Calu3 (cell line): ENCODE results near the gene GPRC5B. TPM values are rescaled to one million over a fixed set of nuclear protein-coding genes. Genes with fewer than 3 reads are reported as not detected.

Experiments used
- BruUV-seq: library from RNA; stranded (reverse); fragments of 400-500 nt; replicated peaks from 2 replicates; lab custom pipeline; 2021; lab: Mats Ljungman, UMichigan
- CTCF ChIA-PET: fragments of 300-600 bp; sonication (Branson Sonifier 250); formaldehyde crosslinking; loops from one replicate; lab custom pipeline; 2022; ENCODE audit warnings: antibody characterized with exemption; lab: Charles Lee
- DNase-seq: peaks from one replicate; pipeline ENCODE4 v3.0.0; 2022
- H3K27ac Mint-ChIP-seq: one replicate; pipeline ENCODE4 v1.8.0; 2022; ENCODE audit warnings: mixed read lengths; ENCODE audit not compliant: unreplicated experiment
- H3K27me3 Mint-ChIP-seq: one replicate; pipeline ENCODE4 v1.8.0; 2022; ENCODE audit warnings: mixed read lengths; ENCODE audit not compliant: unreplicated experiment
- H3K36me3 Mint-ChIP-seq: one replicate; pipeline ENCODE4 v1.8.0; 2022; ENCODE audit warnings: mild to moderate bottlenecking, moderate library complexity, mixed read lengths; ENCODE audit not compliant: insufficient read depth, unreplicated experiment
- H3K4me1 Mint-ChIP-seq: one replicate; pipeline ENCODE4 v1.8.0; 2022; ENCODE audit warnings: mild to moderate bottlenecking, low read depth, mixed read lengths; ENCODE audit not compliant: unreplicated experiment
- H3K4me3 Mint-ChIP-seq: one replicate; pipeline ENCODE4 v1.8.0; 2022; ENCODE audit warnings: mild to moderate bottlenecking, low read depth, moderate library complexity, mixed read lengths; ENCODE audit not compliant: unreplicated experiment
- H3K9me3 Mint-ChIP-seq: one replicate; pipeline ENCODE4 v1.8.0; 2022; ENCODE audit warnings: low read depth, mixed read lengths; ENCODE audit not compliant: unreplicated experiment
- intact Hi-C: fragments of 100-400 bp; cut with micrococcal nuclease; formaldehyde crosslinking; loops from one replicate; pipeline ENCODE4 v1.10.0; 2022; ENCODE audit not compliant: unreplicated experiment
- total RNA-seq: library from RNA; stranded (reverse); gene quantifications from 2 replicates; pipeline ENCODE4 v1.2.3, GENCODE V29; 2022
- TF ChIP-seq, protein P1 (sequence below): fragments of 200-600 bp; IDR thresholded peaks from one replicate; pipeline ENCODE4 v1.8.0; 2022; ENCODE audit warnings: antibody characterized with exemption; ENCODE audit not compliant: unreplicated experiment

Gene GPRC5B
- total RNA-seq, 1 experiment from 2014 or later: 294 TPM

DNA sequence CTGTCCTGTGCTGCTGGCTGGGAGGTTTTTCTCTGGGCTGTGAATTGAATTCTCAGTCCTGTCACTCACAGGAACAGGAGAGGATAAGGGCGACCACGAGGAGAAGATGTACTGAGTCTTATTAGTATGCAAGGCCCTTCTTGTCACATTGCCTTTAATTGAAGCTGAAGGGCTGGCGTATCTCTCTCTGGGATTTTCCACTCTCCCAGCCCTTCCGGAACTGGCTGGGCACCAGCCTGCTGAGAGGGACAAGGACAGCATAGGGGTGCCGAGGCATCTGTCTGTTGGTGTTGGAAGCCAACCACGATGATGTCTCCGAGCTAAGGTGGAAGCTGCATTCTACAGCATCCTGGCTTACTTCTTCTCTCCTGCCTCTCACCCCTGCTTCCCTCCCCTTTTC lies 33.2 kb downstream of the GPRC5B start:
- H3K27ac Mint-ChIP-seq: no peak overlapping the region
- H3K4me3 Mint-ChIP-seq: no peak overlapping the region
- H3K36me3 Mint-ChIP-seq: peaks cover 44% of the 10 kb centered on the region
- TF ChIP-seq, protein P1, sequence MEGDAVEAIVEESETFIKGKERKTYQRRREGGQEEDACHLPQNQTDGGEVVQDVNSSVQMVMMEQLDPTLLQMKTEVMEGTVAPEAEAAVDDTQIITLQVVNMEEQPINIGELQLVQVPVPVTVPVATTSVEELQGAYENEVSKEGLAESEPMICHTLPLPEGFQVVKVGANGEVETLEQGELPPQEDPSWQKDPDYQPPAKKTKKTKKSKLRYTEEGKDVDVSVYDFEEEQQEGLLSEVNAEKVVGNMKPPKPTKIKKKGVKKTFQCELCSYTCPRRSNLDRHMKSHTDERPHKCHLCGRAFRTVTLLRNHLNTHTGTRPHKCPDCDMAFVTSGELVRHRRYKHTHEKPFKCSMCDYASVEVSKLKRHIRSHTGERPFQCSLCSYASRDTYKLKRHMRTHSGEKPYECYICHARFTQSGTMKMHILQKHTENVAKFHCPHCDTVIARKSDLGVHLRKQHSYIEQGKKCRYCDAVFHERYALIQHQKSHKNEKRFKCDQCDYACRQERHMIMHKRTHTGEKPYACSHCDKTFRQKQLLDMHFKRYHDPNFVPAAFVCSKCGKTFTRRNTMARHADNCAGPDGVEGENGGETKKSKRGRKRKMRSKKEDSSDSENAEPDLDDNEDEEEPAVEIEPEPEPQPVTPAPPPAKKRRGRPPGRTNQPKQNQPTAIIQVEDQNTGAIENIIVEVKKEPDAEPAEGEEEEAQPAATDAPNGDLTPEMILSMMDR: no peak
- intact Hi-C loops: no loop called here
- no peaks in the 10 kb centered on the region for H3K4me1 Mint-ChIP-seq
- CTCF ChIA-PET: no interaction called here
- H3K27me3 Mint-ChIP-seq: no peaks in the 10 kb centered on the region
- H3K9me3 Mint-ChIP-seq: no peaks in the 10 kb centered on the region
- no TSS peak for BruUV-seq
- no peak for DNase-seq

DNA sequence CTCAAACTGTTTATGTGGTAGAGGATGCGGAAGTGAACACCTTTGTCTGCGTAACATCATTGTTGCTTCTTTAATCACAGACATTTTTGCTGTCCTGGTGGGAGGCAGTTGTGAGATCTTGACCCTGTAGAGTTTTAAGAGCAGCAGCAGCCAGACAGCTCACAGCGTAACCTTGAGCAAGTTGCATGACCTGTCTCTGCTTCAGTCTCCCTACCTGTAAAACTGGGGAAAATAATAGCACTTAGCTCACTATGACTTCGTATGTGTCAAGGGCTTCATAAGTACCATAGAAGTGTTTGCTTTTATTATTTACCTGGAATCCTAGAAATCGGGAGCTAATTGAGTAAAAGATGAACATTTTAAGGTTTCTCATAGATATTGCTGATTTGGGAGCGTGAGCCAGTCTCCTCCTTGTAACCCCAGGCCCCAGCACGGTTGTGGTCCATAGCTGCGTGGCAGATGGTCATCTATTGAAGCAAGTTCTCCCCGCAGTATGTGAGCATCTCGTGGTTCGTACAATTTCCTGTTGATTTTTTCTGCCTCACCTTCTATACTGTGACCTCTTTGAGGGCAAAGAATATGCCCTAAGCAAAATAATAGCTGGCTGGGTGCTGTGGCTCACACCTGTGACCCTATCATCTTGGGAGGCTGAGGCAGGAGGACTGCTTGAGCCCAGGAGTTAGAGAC lies 34.4 kb downstream of the GPRC5B start:
- Mint-ChIP-seq H3K9me3 (no peaks in the 10 kb centered on the region), H3K4me3 (no peak overlapping the region), H3K4me1 (no peaks in the 10 kb centered on the region), H3K36me3 (peaks cover 32% of the 10 kb centered on the region), H3K27ac (no peak overlapping the region), H3K27me3 (no peaks in the 10 kb centered on the region)
- TF ChIP-seq, protein P1: no peak
- CTCF ChIA-PET: no interaction called here
- DNase-seq: no peak
- intact Hi-C loops: no loop called here
- no TSS peak for BruUV-seq

DNA sequence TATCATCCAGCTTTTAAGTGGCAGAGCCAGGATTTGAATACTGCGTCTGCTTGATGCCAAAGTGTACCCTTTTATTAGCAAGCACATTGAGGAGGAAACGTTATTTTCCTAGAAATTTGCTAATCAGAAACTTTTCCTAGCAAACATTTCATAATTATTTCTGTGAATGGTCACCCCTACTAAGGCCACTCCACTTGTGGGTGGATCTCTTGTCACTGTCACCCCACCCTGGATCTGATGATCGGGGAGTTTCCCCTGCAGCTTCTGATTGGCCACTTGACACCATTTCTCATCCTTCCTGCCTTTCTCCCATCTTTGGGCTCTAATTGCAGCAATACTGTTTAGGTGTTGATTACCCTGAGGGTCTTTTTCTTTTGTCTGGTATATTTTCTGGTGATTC lies 35.9 kb downstream of the GPRC5B start:
- no peaks in the 10 kb centered on the region for H3K27me3 Mint-ChIP-seq
- H3K9me3 Mint-ChIP-seq: no peaks in the 10 kb centered on the region

DNA sequence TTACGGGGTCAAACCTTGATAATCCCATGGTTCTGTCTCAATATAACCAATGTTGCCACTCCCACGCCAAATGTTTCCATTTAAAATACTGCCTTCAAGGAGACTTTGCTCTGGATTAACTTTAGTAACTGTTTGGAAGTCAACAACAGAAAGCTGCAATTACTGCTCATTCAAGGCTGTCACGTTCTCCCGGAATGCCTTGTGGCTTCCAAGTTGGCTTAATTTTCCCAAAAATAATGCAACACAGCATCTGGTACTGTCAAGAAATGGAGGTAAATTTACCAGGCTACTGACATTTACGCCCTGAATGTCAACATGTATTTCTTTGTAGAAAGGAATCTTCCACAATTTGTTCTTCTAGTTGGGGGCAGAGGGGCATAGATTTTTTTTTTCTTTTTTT lies 38.2 kb downstream of the GPRC5B start:
- intact Hi-C loops: no loop called here
- H3K27ac Mint-ChIP-seq: no peak overlapping the region
- TF ChIP-seq, protein P1: no peak
- H3K9me3 Mint-ChIP-seq: no peaks in the 10 kb centered on the region
- BruUV-seq: no TSS peak
- no peaks in the 10 kb centered on the region for H3K27me3 Mint-ChIP-seq
- H3K4me1 Mint-ChIP-seq: no peaks in the 10 kb centered on the region
- peaks cover 7% of the 10 kb centered on the region for H3K36me3 Mint-ChIP-seq
- CTCF ChIA-PET: no interaction called here
- no peak for DNase-seq
- H3K4me3 Mint-ChIP-seq: no peak overlapping the region

More for the DNA sequence above, 35.9 kb downstream of the GPRC5B start:
- Mint-ChIP-seq H3K4me1 (no peaks in the 10 kb centered on the region), H3K36me3 (peaks cover 19% of the 10 kb centered on the region), H3K4me3 (no peak overlapping the region), H3K27ac (no peak overlapping the region)
- TF ChIP-seq, protein P1: no peak
- BruUV-seq: no TSS peak
- intact Hi-C loops: no loop called here
- no peak for DNase-seq
- CTCF ChIA-PET: no interaction called here
